ENCODE data around the gene TNXB. TPM values are rescaled to one million over a fixed set of nuclear protein-coding genes. Genes with fewer than 3 reads are reported as not detected.

The TNXB gene
- total and polyA plus RNA-seq, 2 of the 4 experiments (the other 2 are of a cell fraction): 0.05 TPM; not detected in 1

DNA sequence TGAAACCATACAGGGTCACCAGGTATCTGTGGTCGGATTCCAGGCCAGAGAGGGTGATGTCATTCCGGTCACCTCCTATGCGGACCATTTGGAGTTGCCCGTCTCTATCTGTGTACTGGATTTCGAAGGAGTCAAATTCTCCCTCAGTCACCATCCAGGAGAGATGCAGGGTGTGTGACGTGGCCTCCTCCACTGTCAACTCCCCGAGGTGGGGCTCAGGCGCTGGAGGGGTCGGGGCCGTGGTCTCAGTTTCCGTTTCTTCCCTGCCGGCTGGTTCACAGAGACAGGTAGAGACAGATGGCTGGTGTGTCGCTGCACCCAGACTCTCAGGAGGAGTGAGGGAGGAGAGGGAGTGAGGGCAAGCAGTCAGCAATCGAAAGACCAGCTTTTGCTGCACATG, 40.3 kb downstream of the TNXB start:
- dilution Hi-C loops (cut with HindIII; ENCODE audit: low sequenced_read_pairs, unreplicated experiment): no loop called here
- CTCF ChIA-PET: no interaction called here

More for the DNA sequence above, 40.3 kb downstream of the TNXB start:
- BruUV-seq (replicated peaks): no TSS peak
- no peak for ATAC-seq (ENCODE audit: low read depth)
- 0 out of 2 replicates have a peak, but pooled peaks cover 3% of the 10 kb centered on the region for H3K9me1 ChIP-seq (ENCODE audit: insufficient read depth, low read length)
- no peak overlapping the region for H2BK20ac ChIP-seq (ENCODE audit: low read depth, low read length)
- no peak overlapping the region for H3K18ac ChIP-seq (ENCODE audit: low read depth, low read length)
- H2AFZ ChIP-seq (replicated peaks; ENCODE audit: low read length, poor library complexity): no peak overlapping the region
- no peaks in the 10 kb centered on the region for H3K79me1 ChIP-seq (ENCODE audit: low read depth in 1 of 2, low read length in 2 of 2)
- no peaks in the 10 kb centered on the region for H3K4me1 ChIP-seq (ENCODE audit: control insufficient read depth, insufficient read depth, low read length)
- H3K56ac ChIP-seq (ENCODE audit: extremely low read depth, insufficient read depth, low read length): no peak overlapping the region
- 0 out of 2 replicates have a peak, but pooled peaks cover 2% of the 10 kb centered on the region for H4K20me1 ChIP-seq (ENCODE audit: insufficient read depth, low read length)
- no peaks in the 10 kb centered on the region for H3K36me3 ChIP-seq (ENCODE audit: control insufficient read depth, insufficient read depth, low read length)
- no peak overlapping the region for H3K9ac ChIP-seq (ENCODE audit: low read depth, low read length)
- no peaks in the 10 kb centered on the region for H3K9me3 ChIP-seq (ENCODE audit: control insufficient read depth, insufficient read depth, low read length)
- no peak overlapping the region for H3K4me2 ChIP-seq (ENCODE audit: low read depth, low read length)
- H2AK9ac ChIP-seq (replicated peaks; ENCODE audit: low read depth, low read length, poor library complexity): no peak overlapping the region
- H4K5ac ChIP-seq (ENCODE audit: low read depth, low read length): no peak overlapping the region
- DNase-seq: no peak
- no peak overlapping the region for H4K91ac ChIP-seq (ENCODE audit: insufficient read depth, low read depth, low read length)
- H3K27me3 ChIP-seq (ENCODE audit: control insufficient read depth, insufficient read depth, low read length): peaks cover 15% of the 10 kb centered on the region
- intact Hi-C loops (cut with micrococcal nuclease): no loop called here
- H2BK5ac ChIP-seq (ENCODE audit: low read depth, low read length, poor library complexity, severe bottlenecking): no peak overlapping the region
- no peak overlapping the region for H2AK5ac ChIP-seq (ENCODE audit: low read depth, low read length)
- POLR2A ChIA-PET (ENCODE audit: unreplicated experiment): no interaction called here
- no peak overlapping the region for H3K14ac ChIP-seq (replicated peaks; ENCODE audit: low read depth, low read length)
- no peak overlapping the region for H3K27ac ChIP-seq (ENCODE audit: insufficient read depth, low read length)
- H4K8ac ChIP-seq (ENCODE audit: low read depth in 2 of 2, low read length in 2 of 2): no peak overlapping the region
- H3K4me3 ChIP-seq (ENCODE audit: insufficient read depth, low read depth, low read length): no peak overlapping the region
- 62% methylated on average over 3 of the region's 14 CpGs; no CpG with 5 or more reads in 1 of the 2 experiments for WGBS, 2 experiments (ENCODE audit: extremely low coverage in 2 of 2, insufficient read length in 1 of 2)
- H2BK120ac ChIP-seq (ENCODE audit: low read depth, low read length): no peak overlapping the region
- no peak overlapping the region for H3K23ac ChIP-seq (ENCODE audit: low read depth, low read length)
- in situ Hi-C loops (cut with MboI; ENCODE audit: low sequenced_read_pairs): no loop called here
- H3K4ac ChIP-seq (ENCODE audit: low read depth, low read length): no peak overlapping the region
- TF ChIP-seq RCOR1 (IDR thresholded peaks at IDR 0.05; ENCODE audit: insufficient replicate concordance, low read length) (no peak), CEBPB (IDR thresholded peaks at IDR 0.05; ENCODE audit: low read depth, low read length) (no peak), POLR2A (IDR thresholded peaks at IDR 0.05; ENCODE audit: low read depth, low read length) (no peak), MXI1 (IDR thresholded peaks at IDR 0.05; ENCODE audit: borderline replicate concordance, low read depth, low read length) (no peak), BHLHE40 (IDR thresholded peaks at IDR 0.05; ENCODE audit: low read depth, low read length) (no peak), SMC3 (IDR thresholded peaks at IDR 0.05; ENCODE audit: low read depth, low read length) (no peak), FOS (IDR thresholded peaks at IDR 0.05; ENCODE audit: low read depth, low read length) (no peak), RFX5 (IDR thresholded peaks at IDR 0.05; ENCODE audit: low read depth, low read length) (no peak), MAZ (IDR thresholded peaks at IDR 0.05; ENCODE audit: borderline replicate concordance, low read depth, low read length) (no peak), RAD21 (IDR thresholded peaks at IDR 0.05; ENCODE audit: low read length) (no peak), NFE2L2 (IDR thresholded peaks at IDR 0.05; ENCODE audit: low read depth, low read length) (no peak), CHD1 (IDR thresholded peaks at IDR 0.05; ENCODE audit: low read depth, low read length) (no peak)
- TF ChIP-seq, protein P1, sequence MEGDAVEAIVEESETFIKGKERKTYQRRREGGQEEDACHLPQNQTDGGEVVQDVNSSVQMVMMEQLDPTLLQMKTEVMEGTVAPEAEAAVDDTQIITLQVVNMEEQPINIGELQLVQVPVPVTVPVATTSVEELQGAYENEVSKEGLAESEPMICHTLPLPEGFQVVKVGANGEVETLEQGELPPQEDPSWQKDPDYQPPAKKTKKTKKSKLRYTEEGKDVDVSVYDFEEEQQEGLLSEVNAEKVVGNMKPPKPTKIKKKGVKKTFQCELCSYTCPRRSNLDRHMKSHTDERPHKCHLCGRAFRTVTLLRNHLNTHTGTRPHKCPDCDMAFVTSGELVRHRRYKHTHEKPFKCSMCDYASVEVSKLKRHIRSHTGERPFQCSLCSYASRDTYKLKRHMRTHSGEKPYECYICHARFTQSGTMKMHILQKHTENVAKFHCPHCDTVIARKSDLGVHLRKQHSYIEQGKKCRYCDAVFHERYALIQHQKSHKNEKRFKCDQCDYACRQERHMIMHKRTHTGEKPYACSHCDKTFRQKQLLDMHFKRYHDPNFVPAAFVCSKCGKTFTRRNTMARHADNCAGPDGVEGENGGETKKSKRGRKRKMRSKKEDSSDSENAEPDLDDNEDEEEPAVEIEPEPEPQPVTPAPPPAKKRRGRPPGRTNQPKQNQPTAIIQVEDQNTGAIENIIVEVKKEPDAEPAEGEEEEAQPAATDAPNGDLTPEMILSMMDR (conservative IDR thresholded peaks at IDR 0.05; ENCODE audit: low read depth, low read length): no peak
- TF ChIP-seq, protein P2, sequence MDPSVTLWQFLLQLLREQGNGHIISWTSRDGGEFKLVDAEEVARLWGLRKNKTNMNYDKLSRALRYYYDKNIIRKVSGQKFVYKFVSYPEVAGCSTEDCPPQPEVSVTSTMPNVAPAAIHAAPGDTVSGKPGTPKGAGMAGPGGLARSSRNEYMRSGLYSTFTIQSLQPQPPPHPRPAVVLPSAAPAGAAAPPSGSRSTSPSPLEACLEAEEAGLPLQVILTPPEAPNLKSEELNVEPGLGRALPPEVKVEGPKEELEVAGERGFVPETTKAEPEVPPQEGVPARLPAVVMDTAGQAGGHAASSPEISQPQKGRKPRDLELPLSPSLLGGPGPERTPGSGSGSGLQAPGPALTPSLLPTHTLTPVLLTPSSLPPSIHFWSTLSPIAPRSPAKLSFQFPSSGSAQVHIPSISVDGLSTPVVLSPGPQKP (IDR thresholded peaks at IDR 0.05; ENCODE audit: borderline replicate concordance, low read depth, low read length): no peak
- TF ChIP-seq, protein P3, sequence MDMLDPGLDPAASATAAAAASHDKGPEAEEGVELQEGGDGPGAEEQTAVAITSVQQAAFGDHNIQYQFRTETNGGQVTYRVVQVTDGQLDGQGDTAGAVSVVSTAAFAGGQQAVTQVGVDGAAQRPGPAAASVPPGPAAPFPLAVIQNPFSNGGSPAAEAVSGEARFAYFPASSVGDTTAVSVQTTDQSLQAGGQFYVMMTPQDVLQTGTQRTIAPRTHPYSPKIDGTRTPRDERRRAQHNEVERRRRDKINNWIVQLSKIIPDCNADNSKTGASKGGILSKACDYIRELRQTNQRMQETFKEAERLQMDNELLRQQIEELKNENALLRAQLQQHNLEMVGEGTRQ (IDR thresholded peaks at IDR 0.05; ENCODE audit: low read depth, low read length): no peak
- no peak overlapping the region for H2BK15ac ChIP-seq (ENCODE audit: low read depth, low read length)
